Keratinocyte (primary cell): Measurements from ENCODE around the gene PCDHGB1. TPM values are rescaled to one million over a fixed set of nuclear protein-coding genes. Genes with fewer than 3 reads are reported as not detected.

Experiments
- DNase-seq: peaks from one replicate; pipeline ENCODE4 v3.0.0-alpha.2; 2011; ENCODE audit warnings: low read depth, missing footprints, low spot score
- FAIRE-seq: peaks from 2 replicates; lab custom pipeline; 2011; peaks lifted over from hg19 to GRCh38; lab: Jason Lieb, UNC
- H2AFZ ChIP-seq: 2 replicates; pipeline ENCODE4 v1.6.0; 2012; ENCODE audit warnings: low read length, control low read depth, inconsistent platforms; ENCODE audit not compliant: control insufficient read depth
- H3K27ac ChIP-seq: 2 replicates; pipeline ENCODE4 v1.5.1; 2011; ENCODE audit warnings: low read length; ENCODE audit not compliant: control insufficient read depth, insufficient read depth
- H3K27me3 ChIP-seq: 3 replicates; pipeline ENCODE4 v1.6.0; 2011; ENCODE audit warnings: low read length; ENCODE audit not compliant: control insufficient read depth, insufficient read depth; ENCODE audit errors: extremely low read depth
- H3K36me3 ChIP-seq, 2 experiments: 2 replicates in 1 of 2; 3 replicates in 1 of 2; pipeline ENCODE4 v1.5.1; 2011; ENCODE audit warnings: low read length in 2 of 2, mild to moderate bottlenecking in 1 of 2; ENCODE audit not compliant: control insufficient read depth in 2 of 2, insufficient read depth in 2 of 2; ENCODE audit errors: extremely low read depth in 1 of 2
- H3K4me1 ChIP-seq: 3 replicates; pipeline ENCODE4 v1.5.1; 2011; ENCODE audit warnings: low read length; ENCODE audit not compliant: control insufficient read depth, insufficient read depth; ENCODE audit errors: extremely low read depth
- H3K4me2 ChIP-seq: 3 replicates; pipeline ENCODE4 v1.6.0; 2011; ENCODE audit warnings: low read depth, low read length; ENCODE audit not compliant: control insufficient read depth, insufficient read depth; ENCODE audit errors: extremely low read depth
- H3K4me3 ChIP-seq, 3 experiments: fragments of 200-600 bp in 1 of 3; sonication (generic) in 1 of 3; 2 replicates in 2 of 3; 3 replicates in 1 of 3; pipeline ENCODE4 v1.5.1; 2011 to 2016; ENCODE audit warnings: low read length in 3 of 3, mild to moderate bottlenecking in 3 of 3, control low read depth in 2 of 3, inconsistent platforms in 1 of 3, low read depth in 1 of 3, mixed read lengths in 1 of 3, mixed run types in 1 of 3, moderate library complexity in 1 of 3; ENCODE audit not compliant: control insufficient read depth in 2 of 3, insufficient read depth in 2 of 3; ENCODE audit errors: extremely low read depth in 1 of 3
- H3K79me2 ChIP-seq: 2 replicates; pipeline ENCODE4 v1.6.0; 2012; ENCODE audit warnings: low read length; ENCODE audit not compliant: control insufficient read depth, insufficient read depth
- H3K9ac ChIP-seq: 3 replicates; pipeline ENCODE4 v1.6.0; 2011; ENCODE audit warnings: low read length; ENCODE audit not compliant: control insufficient read depth, insufficient read depth; ENCODE audit errors: extremely low read depth
- H3K9me1 ChIP-seq: 3 replicates; pipeline ENCODE4 v1.6.0; 2011; ENCODE audit warnings: low read length; ENCODE audit not compliant: control insufficient read depth, insufficient read depth; ENCODE audit errors: extremely low read depth
- H3K9me3 ChIP-seq: 2 replicates; pipeline ENCODE4 v1.5.1; 2012; ENCODE audit warnings: low read depth, low read length; ENCODE audit not compliant: control insufficient read depth
- H4K20me1 ChIP-seq: 3 replicates; pipeline ENCODE4 v1.6.0; 2011; ENCODE audit warnings: low read length; ENCODE audit not compliant: control insufficient read depth, insufficient read depth; ENCODE audit errors: extremely low read depth
- EZH2 ChIP-seq: IDR thresholded peaks from one replicate; pipeline ENCODE4 v1.6.1; 2012; ENCODE audit warnings: inconsistent platforms, mild to moderate bottlenecking, low read length, moderate library complexity
- dilution Hi-C: fragments of 300-500 bp; cut with MboI; formaldehyde crosslinking; loops from one replicate; pipeline ENCODE4 v1.7.0; 2020; ENCODE audit warnings: low sequenced_read_pairs; ENCODE audit not compliant: extremely low pct_ligation_motif_present
- polyA plus RNA-seq, 5 experiments: library from polyadenylated mRNA; depleted of rRNA in 3 of 5; stranded (reverse) in 3 of 5; stranded (forward) in 1 of 5; unstranded in 1 of 5; fragments of >200 nt; gene quantifications; 1 replicate in 1 of 5; 2 replicates in 3 of 5; 3 replicates in 1 of 5; pipeline versions ENCODE4 v1.2.1 to v1.2.3, GENCODE V29; 2011 to 2012; ENCODE audit warnings: missing spikeins in 2 of 5, low read depth in 1 of 5, low replicate concordance in 1 of 5
- TF ChIP-seq, protein P1 (sequence below), 3 experiments: IDR thresholded peaks in 1 of 3; conservative IDR thresholded peaks in 1 of 3; optimal IDR thresholded peaks in 1 of 3; 2 replicates in 2 of 3; 3 replicates in 1 of 3; pipeline versions ENCODE3 to v1.5.1; 2011; ENCODE audit warnings: low read length in 3 of 3, mild to moderate bottlenecking in 3 of 3, moderate library complexity in 2 of 3, control low read depth in 1 of 3, inconsistent platforms in 1 of 3; ENCODE audit not compliant: insufficient read depth in 2 of 3; ENCODE audit errors: extremely low read depth in 1 of 3

PCDHGB1 gene
- polyA plus RNA-seq, 1 donor (not counting 4 experiments of a cell fraction or from before 2014, with no cell fraction given), result 0.08 TPM

DNA sequence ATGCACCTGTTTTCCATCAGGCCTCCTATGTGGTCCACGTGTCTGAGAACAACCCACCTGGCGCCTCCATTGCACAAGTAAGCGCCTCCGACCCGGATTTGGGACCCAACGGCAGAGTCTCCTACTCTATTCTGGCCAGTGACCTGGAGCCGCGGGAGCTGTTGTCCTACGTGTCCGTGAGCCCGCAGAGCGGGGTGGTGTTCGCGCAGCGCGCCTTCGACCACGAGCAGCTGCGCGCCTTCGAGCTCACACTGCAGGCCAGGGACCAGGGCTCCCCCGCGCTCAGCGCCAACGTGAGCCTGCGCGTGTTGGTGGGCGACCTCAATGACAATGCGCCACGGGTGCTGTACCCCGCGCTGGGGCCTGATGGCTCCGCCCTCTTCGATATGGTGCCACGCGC is 1.7 kb downstream of the PCDHGB1 start:
- Histone ChIP-seq H3K27ac (no peak overlapping the region), H3K36me3 (no peaks in the 10 kb centered on the region), H3K9me3 (peaks cover 3% of the 10 kb centered on the region), H3K9me1 (no peaks in the 10 kb centered on the region), H4K20me1 (no peaks in the 10 kb centered on the region), H2AFZ (no peak overlapping the region), H3K27me3 (no peaks in the 10 kb centered on the region), H3K9ac (no peak overlapping the region), H3K4me2 (no peak overlapping the region), H3K79me2 (no peaks in the 10 kb centered on the region), H3K4me3 (no peak overlapping the region), H3K4me1 (no peaks in the 10 kb centered on the region)
- TF ChIP-seq, protein P1, sequence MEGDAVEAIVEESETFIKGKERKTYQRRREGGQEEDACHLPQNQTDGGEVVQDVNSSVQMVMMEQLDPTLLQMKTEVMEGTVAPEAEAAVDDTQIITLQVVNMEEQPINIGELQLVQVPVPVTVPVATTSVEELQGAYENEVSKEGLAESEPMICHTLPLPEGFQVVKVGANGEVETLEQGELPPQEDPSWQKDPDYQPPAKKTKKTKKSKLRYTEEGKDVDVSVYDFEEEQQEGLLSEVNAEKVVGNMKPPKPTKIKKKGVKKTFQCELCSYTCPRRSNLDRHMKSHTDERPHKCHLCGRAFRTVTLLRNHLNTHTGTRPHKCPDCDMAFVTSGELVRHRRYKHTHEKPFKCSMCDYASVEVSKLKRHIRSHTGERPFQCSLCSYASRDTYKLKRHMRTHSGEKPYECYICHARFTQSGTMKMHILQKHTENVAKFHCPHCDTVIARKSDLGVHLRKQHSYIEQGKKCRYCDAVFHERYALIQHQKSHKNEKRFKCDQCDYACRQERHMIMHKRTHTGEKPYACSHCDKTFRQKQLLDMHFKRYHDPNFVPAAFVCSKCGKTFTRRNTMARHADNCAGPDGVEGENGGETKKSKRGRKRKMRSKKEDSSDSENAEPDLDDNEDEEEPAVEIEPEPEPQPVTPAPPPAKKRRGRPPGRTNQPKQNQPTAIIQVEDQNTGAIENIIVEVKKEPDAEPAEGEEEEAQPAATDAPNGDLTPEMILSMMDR (optimal IDR thresholded peaks at IDR 0.05 in 1 of 3, IDR thresholded peaks at IDR 0.05 in 1 of 3, conservative IDR thresholded peaks at IDR 0.05 in 1 of 3; ENCODE audit: extremely low read depth in 1 of 3, insufficient read depth in 2 of 3, low read length in 3 of 3), result no peak
- TF ChIP-seq EZH2, result no peak
- dilution Hi-C loops, result no loop called here
- FAIRE-seq, result no peak
- no peak for DNase-seq

DNA sequence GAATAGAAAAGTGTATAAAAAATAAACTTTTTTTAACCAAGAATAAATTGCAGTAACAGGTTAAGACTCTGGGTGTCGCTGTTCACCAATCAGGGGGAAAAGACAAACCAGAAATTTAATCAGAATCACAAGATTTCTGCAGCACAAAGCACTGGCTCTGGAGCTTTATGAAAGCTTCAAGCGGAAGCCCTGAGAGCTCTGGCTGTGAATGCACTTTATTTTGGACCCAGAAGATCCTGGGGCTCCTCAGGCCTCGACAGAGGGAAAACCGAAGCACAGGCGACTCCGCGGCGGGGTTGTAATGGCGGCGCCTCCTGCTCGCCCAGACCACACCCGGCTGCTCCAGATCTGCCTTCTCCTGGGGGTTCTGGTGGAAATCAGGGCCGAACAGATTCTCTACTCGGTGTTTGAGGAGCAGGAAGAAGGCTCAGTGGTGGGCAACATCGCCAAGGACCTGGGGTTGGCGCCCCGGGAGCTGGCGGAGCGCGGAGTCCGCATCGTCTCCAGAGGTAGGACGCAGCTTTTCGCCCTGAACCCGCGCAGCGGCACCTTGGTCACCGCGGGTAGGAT is 5.1 kb downstream of the PCDHGB1 start, which contains the start of gene PCDHGA4:
Gene PCDHGA4 (plus strand): TSS at position 122 of the 570 bp plus-strand sequence. CDS start 87 bp downstream, at position 209.
- no peaks in the 10 kb centered on the region for H3K36me3 ChIP-seq
- H3K9me1 ChIP-seq, result no peaks in the 10 kb centered on the region
- peak within 1 kb of the TSS in 1 of 3 experiments; percentile 26 for H3K4me3 ChIP-seq
- no peaks in the 10 kb centered on the region for H3K4me1 ChIP-seq
- no peak within 1 kb of the TSS for H3K27ac ChIP-seq
- dilution Hi-C loops, result no loop called here
- TF ChIP-seq, protein P1 (optimal IDR thresholded peaks at IDR 0.05 in 1 of 3, IDR thresholded peaks at IDR 0.05 in 1 of 3, conservative IDR thresholded peaks at IDR 0.05 in 1 of 3; ENCODE audit: extremely low read depth in 1 of 3, insufficient read depth in 2 of 3, low read length in 3 of 3), result peak in 2 of 3 experiments; percentile 15 to 34
- no peak for TF ChIP-seq EZH2
- H3K27me3 ChIP-seq, result peaks cover 8% of the 10 kb centered on the region
- FAIRE-seq (no peak), DNase-seq (no peak)
- no peak within 1 kb of the TSS for H3K9ac ChIP-seq
- no peaks in the 10 kb centered on the region for H4K20me1 ChIP-seq
- H2AFZ ChIP-seq, result no peak within 1 kb of the TSS
- H3K9me3 ChIP-seq, result peaks cover 9% of the 10 kb centered on the region
- no peak within 1 kb of the TSS for H3K4me2 ChIP-seq
- no peaks in the 10 kb centered on the region for H3K79me2 ChIP-seq
